ENCODE data around the gene MYT1. TPM values are rescaled to one million over a fixed set of nuclear protein-coding genes. Genes with fewer than 3 reads are reported as not detected.

The MYT1 gene
- total RNA-seq, 2 donors from 2014 or later = 0.19 to 0.22 TPM

- Histone ChIP-seq H3K9me3 (no peaks in the 10 kb centered on the region), H3K27ac (no peak overlapping the region), H3K36me3 (no peaks in the 10 kb centered on the region), H3K4me3 (no peak overlapping the region), H3K4me1 (no peaks in the 10 kb centered on the region), H3K27me3 (no peaks in the 10 kb centered on the region), H3K9ac (ENCODE audit: low read depth in 2 of 2, low read length in 2 of 2) (no peak overlapping the region)
- DNase-seq = no peak
- intact Hi-C loops (cut with DNase I) = no loop called here
- TF ChIP-seq CTCF (IDR thresholded peaks at IDR 0.05) = no peak
These were observed 26.6 kb upstream of the MYT1 start for GRCh38 chr20:64137598-64138031.

DNA sequence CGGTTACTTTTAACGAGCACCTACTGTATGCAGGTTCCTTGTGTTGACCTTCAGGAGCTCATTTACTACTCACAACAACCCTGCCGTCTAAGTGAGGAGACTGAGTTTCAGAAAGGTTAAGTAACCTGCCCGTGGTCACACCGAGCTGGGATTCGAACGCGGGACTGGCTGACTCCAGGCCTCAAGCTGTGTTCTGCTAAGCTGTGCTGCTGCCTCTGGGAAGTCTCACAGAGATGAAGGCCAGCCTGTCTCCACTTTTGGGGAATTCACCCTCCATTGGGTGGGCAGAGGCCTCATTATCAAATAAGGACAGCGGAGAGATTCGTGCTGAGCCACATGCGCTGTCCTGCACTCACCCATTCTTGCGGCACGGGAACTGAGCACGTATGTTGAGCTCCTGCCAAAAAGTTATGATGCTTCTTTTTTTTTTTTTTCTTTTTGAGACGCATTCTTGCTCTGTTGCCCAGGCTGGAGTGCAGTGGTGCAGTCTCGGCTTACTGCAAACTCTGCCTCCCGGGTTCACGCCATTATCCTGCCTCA, 25.9 kb upstream of the MYT1 start:
- no peaks in the 10 kb centered on the region for H3K36me3 ChIP-seq
- no peak for TF ChIP-seq CTCF (IDR thresholded peaks at IDR 0.05)
- DNase-seq = no peak
- H3K9me3 ChIP-seq = no peaks in the 10 kb centered on the region
- H3K4me3 ChIP-seq = no peak overlapping the region
- H3K27ac ChIP-seq = no peak overlapping the region
- H3K9ac ChIP-seq (ENCODE audit: low read depth in 2 of 2, low read length in 2 of 2) = no peak overlapping the region
- H3K27me3 ChIP-seq = no peaks in the 10 kb centered on the region
- intact Hi-C loops (cut with DNase I) = no loop called here
- no peaks in the 10 kb centered on the region for H3K4me1 ChIP-seq

DNA sequence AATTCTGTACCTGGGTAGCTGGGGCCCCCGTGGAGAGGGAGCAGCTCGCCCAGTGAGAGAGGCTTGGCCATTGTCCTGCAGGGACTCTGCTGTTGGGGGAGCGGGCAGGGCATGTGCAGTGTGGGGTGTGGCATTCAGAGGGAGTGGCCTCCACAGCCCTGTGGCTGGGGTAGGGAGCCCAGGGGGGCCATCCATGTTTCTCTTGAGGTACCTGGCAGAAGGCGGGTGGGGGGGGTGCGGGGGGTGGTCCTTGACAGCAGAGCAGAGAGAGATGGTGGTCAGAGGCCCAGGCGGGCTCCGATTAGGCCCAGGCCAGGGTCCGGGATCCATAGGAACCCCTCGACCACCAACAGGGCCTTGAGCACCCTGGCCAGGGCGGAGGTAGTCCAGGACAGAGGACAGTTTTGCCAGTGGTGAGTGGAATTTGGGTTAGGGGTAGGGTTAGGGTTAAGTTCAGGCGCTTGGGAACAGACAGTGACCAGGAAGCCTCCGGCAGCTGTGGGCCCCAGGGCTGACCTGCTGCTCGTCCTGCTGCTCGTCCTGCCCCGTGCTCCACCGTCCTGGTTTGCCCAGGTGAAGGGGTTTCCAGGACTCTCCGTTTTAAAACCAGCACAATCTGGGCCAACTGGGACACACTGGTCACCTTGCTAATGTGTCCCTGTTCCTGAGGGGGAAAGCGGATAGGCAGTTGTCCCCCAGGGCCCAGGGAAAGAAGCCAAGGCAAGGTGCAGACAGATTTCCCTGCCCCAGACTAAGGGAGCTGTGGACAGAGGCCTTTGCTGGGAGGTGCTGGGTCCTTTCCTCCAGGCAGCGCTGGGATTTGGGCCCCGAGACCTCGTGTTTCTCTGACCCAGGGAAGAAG, 24.8 kb upstream of the MYT1 start:
- intact Hi-C loops (cut with DNase I) = no loop called here
- Histone ChIP-seq H3K9me3 (no peaks in the 10 kb centered on the region), H3K36me3 (no peaks in the 10 kb centered on the region), H3K27ac (no peak overlapping the region), H3K9ac (ENCODE audit: low read depth in 2 of 2, low read length in 2 of 2) (no peak overlapping the region), H3K27me3 (no peaks in the 10 kb centered on the region), H3K4me1 (no peaks in the 10 kb centered on the region), H3K4me3 (no peak overlapping the region)
- TF ChIP-seq CTCF (IDR thresholded peaks at IDR 0.05) = no peak
- no peak for DNase-seq

- no peak overlapping the region for H3K9ac ChIP-seq (ENCODE audit: low read depth in 2 of 2, low read length in 2 of 2)
- no peaks in the 10 kb centered on the region for H3K4me1 ChIP-seq
- H3K27ac ChIP-seq = no peak overlapping the region
- H3K4me3 ChIP-seq = no peak overlapping the region
- no peaks in the 10 kb centered on the region for H3K9me3 ChIP-seq
- no peak for TF ChIP-seq CTCF (IDR thresholded peaks at IDR 0.05)
- intact Hi-C loops (cut with DNase I) = no loop called here
- no peak for DNase-seq
- H3K36me3 ChIP-seq = no peaks in the 10 kb centered on the region
- H3K27me3 ChIP-seq = no peaks in the 10 kb centered on the region
These were observed 24.0 kb upstream of the MYT1 start for GRCh38 chr20:64140061-64140931.

- DNase-seq = no peak
- Histone ChIP-seq H3K36me3 (no peaks in the 10 kb centered on the region), H3K4me1 (no peaks in the 10 kb centered on the region), H3K9ac (ENCODE audit: low read depth in 2 of 2, low read length in 2 of 2) (no peak overlapping the region), H3K9me3 (no peaks in the 10 kb centered on the region), H3K4me3 (no peak overlapping the region), H3K27me3 (no peaks in the 10 kb centered on the region), H3K27ac (no peak overlapping the region)
- TF ChIP-seq CTCF (IDR thresholded peaks at IDR 0.05) = no peak
- intact Hi-C loops (cut with DNase I) = no loop called here
These were observed 23.3 kb upstream of the MYT1 start for GRCh38 chr20:64140956-64141355.

Measured in colonic mucosa (tissue), 4 donors.